GM18498 (cell line): Measurements from ENCODE around the gene NHLRC2.

Experiments used
- ATAC-seq: cut with Tn5 transposase; IDR thresholded peaks from one replicate; pipeline ENCODE4 v1.9.1; 2021; ENCODE audit warnings: mild to moderate bottlenecking, moderate library complexity; ENCODE audit not compliant: unreplicated experiment

Gene NHLRC2

DNA sequence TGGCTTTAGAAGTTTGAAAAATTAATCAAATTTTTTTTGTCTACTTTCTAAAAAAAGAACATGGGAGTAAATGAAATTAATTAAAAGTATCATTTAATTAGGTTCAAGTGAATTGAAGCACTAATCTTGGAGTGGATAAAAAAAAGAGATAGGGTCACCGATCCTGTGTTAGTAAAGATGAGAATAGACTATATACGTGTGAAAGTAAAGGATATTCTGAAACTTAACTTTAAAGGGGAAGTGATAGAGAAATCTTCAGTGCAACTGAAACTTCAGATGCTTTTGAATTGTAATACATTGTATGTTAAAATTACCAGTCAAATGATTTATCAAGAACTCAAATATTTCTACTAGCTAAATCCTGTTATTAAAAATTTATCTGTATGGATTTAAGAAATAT lies 4.8 kb downstream of the NHLRC2 start:
- ATAC-seq = peak; percentile 43

- no peak for ATAC-seq
Observed at GRCh38 chr10:113865901-113866300, 11.4 kb downstream of the NHLRC2 start.

DNA sequence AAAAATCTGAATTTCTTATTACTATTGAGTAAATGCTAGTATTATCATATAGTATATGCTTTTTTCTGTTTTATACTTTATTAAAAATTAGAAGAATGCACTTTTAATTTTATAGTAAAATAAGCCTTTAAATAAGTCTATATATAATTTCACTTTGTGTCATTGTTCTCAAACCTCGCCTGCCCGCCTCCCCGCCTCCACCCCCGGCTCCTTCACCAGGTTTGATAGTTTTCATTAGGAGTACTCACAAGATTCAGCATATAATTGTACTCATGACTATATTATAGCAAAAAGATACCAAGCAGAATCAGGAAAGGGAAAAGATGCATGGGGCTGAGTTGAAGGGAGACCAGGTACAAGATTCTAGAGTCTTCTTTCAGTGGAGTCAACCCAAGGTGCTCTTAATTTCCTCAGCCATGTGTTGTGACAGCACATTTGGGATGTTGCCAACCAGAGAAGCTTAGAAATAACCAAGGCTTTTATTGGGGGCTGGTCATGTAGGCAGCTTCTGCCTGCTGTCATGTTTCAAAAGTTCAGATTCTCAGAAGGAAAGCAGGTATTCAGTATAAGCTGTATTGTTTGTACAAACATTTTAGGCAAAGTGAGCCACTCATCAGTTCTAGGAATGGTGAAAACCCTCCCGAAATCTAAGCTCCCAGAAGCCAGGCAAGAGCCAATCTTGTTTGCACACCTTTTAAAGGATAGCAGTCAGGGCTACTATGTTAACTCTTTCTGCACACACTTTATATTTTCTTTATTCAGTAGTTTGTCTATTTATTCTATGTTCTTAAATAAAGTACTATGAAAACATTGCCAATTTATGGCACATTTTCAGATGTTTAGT lies 12.3 kb downstream of the NHLRC2 start:
- ATAC-seq = no peak

DNA sequence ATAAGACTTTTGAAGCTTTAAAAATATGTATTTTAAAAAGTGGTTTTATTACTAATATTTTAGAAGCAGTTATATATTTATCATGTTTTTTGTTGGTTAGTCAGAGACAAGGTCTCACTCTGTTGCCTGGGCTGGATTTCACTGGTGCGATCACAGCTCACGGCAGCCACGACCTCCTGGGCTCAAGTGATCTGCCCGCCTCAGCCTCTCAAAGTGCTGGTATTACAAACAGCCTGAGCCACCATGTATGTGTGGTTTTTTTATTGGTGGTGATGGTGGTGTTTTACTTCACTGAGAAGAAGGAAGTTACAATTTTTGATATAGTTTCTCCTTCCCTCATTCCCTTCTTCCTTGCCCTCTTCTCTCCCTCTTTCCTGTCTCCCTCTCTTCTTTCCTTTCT lies 13.4 kb downstream of the NHLRC2 start:
- no peak for ATAC-seq

- ATAC-seq = no peak
Observed at GRCh38 chr10:113869789-113870188, 15.3 kb downstream of the NHLRC2 start.

DNA sequence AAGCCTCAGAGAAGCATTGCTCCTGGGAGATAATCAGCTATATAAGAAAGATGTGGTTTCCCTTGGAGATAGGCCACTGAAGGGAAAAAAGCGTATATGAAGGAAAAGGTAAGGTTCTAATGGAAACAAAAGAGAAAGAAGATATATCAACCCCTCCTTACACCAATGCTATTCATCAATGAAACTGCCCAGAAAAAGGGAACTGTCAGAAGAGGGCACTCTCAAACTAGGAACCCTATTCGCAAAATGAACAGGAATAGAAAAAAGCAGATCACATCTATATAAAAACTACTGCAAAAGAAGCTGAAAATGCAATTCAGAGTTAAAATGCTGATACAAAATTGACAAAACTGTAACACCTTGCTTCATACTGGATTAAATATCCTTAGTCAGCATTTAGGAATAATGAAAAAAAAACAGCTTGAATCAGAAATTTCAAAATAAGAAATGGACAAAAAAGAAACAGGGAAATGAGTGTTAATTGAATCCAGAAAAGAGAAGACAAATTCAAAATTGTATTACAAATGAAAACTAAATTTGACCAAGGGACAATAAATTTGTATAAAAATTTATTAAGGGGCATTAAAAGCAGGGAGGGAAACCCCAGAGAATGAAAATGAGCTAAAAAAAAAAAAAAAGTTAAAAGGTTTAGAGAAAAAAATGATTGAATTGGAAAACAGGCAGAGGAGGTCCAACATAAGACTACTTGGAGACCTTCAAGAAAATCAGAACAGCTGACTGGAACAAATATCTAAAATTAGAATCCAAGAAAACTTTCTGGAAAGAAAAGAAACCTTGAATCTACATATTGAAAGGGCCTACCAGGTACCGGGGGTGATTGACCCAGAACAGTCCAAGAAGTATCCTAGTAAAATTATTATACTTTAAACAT lies 17.9 kb downstream of the NHLRC2 start:
- no peak for ATAC-seq

DNA sequence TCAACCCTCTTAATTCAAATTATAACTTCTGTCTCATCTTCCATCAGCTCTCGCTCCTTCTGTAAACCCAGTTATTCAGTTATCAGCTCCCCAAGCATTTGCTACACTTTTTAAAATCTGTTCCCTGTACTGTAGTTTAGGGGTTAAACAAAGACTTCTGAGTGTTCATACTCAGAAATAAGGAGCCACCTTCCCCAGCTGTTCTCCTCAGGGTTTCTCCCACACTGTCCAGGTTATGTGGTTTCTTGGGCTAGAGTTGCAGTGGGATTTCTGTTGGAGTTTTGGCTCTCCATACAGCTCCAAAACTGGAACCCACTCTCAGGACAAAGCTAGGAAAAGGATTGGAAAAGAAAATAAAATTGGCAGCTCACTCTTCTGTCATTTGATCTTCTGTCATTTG lies 20.8 kb downstream of the NHLRC2 start:
- no peak for ATAC-seq

DNA sequence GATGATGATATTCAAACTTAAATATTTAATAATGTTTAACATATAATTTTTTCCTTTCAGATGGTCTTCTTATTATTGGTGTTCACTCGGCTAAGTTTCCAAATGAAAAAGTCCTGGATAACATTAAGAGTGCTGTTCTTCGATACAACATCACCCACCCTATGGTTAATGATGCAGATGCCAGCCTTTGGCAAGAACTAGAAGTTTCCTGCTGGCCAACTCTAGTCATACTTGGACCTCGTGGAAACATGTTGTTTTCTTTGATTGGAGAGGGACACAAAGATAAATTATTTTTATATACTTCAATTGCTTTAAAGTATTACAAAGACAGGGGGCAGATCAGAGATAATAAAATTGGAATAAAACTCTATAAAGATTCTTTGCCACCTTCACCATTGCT lies 22.0 kb downstream of the NHLRC2 start:
- no peak for ATAC-seq

DNA sequence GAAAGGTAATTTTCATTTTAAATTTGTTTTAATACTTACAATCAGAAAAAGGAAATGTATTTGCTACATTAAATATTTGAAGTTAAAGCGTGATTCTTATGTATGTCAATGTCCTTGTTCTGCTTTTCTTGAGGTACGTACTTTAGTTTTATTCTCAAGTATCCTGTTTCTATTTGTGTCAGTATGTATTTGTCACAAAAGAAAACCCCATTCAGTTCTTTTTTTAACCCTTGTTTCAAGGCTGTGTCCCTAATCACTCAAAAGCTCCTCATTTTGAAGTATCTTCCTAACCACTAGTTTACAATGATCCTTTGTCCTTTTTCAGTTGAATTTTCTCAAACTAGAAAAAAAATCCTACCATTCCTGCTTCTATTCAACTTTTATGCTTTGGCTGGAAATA lies 25.2 kb downstream of the NHLRC2 start:
- ATAC-seq = peak; percentile 88

DNA sequence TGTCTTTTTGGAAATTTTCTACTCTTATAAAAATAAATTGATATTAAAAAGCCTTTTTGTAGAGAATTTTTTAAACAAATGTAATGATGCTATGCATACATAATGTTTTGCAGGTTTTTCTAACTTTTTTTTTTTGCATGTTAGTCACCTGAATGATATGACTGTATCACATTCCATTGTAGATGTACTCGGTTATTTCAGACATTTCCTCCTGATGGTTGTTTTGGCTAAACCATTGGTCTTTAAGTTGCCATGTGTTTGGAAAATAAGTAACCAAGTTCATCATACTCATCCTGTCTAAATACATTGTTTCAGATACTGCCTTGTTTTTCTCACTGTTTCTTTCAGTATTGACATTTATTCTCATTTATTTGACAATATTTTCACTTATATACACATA lies 25.8 kb downstream of the NHLRC2 start:
- ATAC-seq = no peak

- no peak for ATAC-seq
Observed at GRCh38 chr10:113882240-113882639, 27.8 kb downstream of the NHLRC2 start.

GRCh38 chr10:113889911-113890310 lies 35.5 kb downstream of the NHLRC2 start:
- no peak for ATAC-seq

- no peak for ATAC-seq
Observed at GRCh38 chr10:113890769-113891168, 36.3 kb downstream of the NHLRC2 start.

DNA sequence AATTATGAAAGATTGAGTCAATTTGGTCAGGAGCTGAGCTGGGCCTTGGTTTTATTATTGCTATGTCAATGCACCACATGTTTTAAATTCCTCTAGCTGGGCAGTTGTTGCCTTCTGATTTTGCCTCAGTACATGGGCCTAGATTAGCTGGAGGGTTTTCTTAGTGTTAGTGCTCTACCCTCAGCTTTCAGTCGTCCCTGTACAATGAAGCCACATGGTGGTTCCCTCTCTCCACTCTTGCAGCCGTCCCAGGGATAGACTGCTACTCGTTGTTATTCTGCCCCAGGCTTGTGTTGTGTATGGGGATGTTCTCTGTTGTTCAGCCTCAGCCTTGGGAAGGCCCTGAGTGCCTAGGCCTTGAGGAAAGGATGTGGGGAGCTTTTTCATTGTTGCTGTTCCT lies 37.0 kb downstream of the NHLRC2 start:
- ATAC-seq = no peak

DNA sequence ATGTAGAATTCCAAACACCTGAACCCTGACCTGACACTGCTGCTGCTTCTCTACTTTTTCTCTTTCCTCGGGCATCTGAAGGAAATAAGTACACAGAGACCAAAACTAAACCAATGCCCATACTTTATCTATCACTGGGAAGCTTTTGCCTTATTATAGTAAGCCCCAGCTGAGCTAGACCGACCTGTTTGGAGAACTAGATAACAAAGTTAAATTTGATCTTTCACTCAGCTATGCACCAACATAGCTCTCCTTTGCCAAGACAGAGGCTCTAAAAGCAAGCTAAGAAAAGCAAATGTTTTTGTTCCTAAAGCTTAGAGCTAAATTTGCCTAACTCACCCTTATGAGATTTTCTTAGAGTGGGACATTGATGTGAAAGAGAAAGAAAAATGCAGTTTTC lies 39.1 kb downstream of the NHLRC2 start:
- no peak for ATAC-seq

DNA sequence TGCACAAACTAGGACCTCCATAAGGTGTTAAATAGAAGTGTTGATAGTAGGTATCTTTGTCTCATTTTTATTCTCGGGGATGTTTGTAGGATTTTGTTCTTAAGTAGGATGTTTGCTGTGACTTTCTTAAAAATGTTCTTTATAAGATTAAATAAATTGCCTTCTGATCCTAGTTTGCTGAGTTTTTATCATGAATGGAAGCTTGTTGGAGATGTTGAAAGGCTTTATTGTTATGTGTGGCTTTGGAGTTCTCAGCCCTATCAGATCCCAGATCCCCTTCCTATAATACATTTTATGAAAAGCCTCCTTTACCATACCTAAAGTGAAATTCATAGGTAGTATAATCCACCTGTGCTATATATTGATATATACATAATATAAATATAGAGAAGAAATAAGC lies 40.1 kb downstream of the NHLRC2 start:
- ATAC-seq = no peak

- no peak for ATAC-seq
Observed at GRCh38 chr10:113895018-113895417, 40.6 kb downstream of the NHLRC2 start.

- no peak for ATAC-seq
Observed at GRCh38 chr10:113897693-113898618, 43.5 kb downstream of the NHLRC2 start.

DNA sequence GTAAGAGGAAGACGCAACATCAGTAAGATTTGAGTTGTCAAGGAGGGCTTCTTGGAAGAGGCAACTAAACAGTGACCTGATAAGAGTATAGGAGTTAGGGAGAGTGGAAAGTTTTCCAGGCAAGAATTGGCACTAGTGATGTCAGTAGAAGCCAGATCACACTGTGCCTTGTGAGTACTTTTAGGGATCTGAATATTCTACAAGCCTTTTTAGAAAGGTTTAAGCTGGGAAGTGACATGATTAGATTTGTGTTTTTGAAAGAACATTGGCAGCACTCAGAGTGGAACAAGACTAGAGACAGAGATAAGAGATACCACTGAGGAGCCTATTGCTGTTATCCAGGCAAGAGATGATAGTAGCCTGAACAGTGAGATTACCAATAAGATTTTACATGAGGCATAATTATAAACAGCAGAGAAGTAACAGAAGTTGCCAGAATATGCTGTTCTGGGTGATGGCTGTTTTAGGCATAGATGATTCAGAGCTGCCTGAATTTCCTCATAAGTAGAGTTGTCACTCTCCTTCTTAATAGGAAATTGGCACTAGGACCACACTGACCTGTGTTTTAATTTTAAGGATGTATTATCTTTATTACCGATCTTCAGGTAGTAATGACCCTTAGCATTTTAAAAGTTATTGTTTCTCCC lies 45.6 kb downstream of the NHLRC2 start:
- no peak for ATAC-seq

DNA sequence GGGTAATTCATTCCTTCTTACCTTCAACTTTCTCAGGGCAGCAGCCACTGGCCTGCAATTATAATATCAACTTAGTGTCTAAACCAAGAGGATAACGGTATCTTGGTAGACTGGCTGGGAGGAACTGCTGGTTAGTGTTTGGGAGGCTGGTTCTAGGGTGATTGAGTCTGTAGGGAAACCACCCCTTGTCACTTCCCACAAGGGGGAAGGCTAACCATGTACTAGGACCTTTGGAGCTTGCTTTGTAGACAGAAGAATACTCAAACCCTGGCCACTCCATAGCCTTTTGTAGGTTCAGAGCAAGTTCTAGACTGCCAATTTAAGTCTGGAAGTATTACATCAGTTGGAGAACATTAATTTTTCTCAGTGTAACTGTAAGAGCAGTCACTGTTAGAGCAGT lies 51.3 kb downstream of the NHLRC2 start:
- no peak for ATAC-seq
